Parathyroid adenoma (tissue), 2 donors: ENCODE results near the gene PBX1.

Experiments used
- H2AFZ ChIP-seq: fragments of 300-600 bp; sonication (generic); one replicate; pipeline ENCODE4 v1.7.0; 2017; ENCODE audit warnings: antibody characterized with exemption, mild to moderate bottlenecking
- H3K27ac ChIP-seq: fragments of 300-600 bp; sonication (generic); one replicate; pipeline ENCODE4 v1.7.0; 2017
- H3K27me3 ChIP-seq: fragments of 300-600 bp; sonication (generic); one replicate; pipeline ENCODE4 v1.7.0; 2017; ENCODE audit warnings: low read length; ENCODE audit not compliant: control insufficient read depth, insufficient read depth
- H3K36me3 ChIP-seq: fragments of 300-600 bp; sonication (generic); one replicate; pipeline ENCODE4 v1.7.0; 2017; ENCODE audit warnings: low read length; ENCODE audit not compliant: control insufficient read depth, insufficient read depth
- H3K4me1 ChIP-seq: fragments of 300-600 bp; sonication (generic); one replicate; pipeline ENCODE4 v1.7.0; 2017; ENCODE audit warnings: control low read depth
- H3K4me2 ChIP-seq: fragments of 300-600 bp; sonication (generic); one replicate; pipeline ENCODE4 v1.7.0; 2017; ENCODE audit warnings: low read length
- H3K4me3 ChIP-seq: fragments of 300-600 bp; sonication (generic); one replicate; pipeline ENCODE4 v1.7.0; 2017; ENCODE audit warnings: low read depth, low read length
- H3K79me2 ChIP-seq: fragments of 300-600 bp; sonication (generic); one replicate; pipeline ENCODE4 v1.7.0; 2017; ENCODE audit warnings: control low read depth
- H3K9ac ChIP-seq: fragments of 300-600 bp; sonication (generic); one replicate; pipeline ENCODE4 v1.7.0; 2017; ENCODE audit warnings: mild to moderate bottlenecking
- H3K9me3 ChIP-seq: fragments of 300-600 bp; sonication (generic); one replicate; pipeline ENCODE4 v1.7.0; 2017; ENCODE audit warnings: low read length; ENCODE audit not compliant: control insufficient read depth
- CTCF ChIP-seq: fragments of 300-600 bp; sonication (generic); IDR thresholded peaks from one replicate; pipeline ENCODE4 v1.7.0; 2017; ENCODE audit warnings: antibody characterized with exemption, mild to moderate bottlenecking
- donor health status: primary hyperparathyroidism.

Gene PBX1

GRCh38 chr1:164617377-164618201 is 58.6 kb downstream of the PBX1 start:
- H3K9me3 ChIP-seq = no peaks in the 10 kb centered on the region
- H3K79me2 ChIP-seq = peaks cover 36% of the 10 kb centered on the region
- no peak overlapping the region for H3K4me3 ChIP-seq
- H3K4me1 ChIP-seq = peaks cover 13% of the 10 kb centered on the region
- H3K9ac ChIP-seq = no peak overlapping the region
- H3K27ac ChIP-seq = no peak overlapping the region
- H2AFZ ChIP-seq = no peak overlapping the region
- H3K27me3 ChIP-seq = no peaks in the 10 kb centered on the region
- H3K36me3 ChIP-seq = no peaks in the 10 kb centered on the region
- H3K4me2 ChIP-seq = no peak overlapping the region
- peak; percentile 32 for TF ChIP-seq CTCF

- Histone ChIP-seq H3K4me2 (no peak overlapping the region), H3K9me3 (no peaks in the 10 kb centered on the region), H3K9ac (no peak overlapping the region), H3K4me3 (no peak overlapping the region), H3K27me3 (no peaks in the 10 kb centered on the region), H3K36me3 (no peaks in the 10 kb centered on the region), H3K27ac (no peak overlapping the region), H2AFZ (no peak overlapping the region), H3K4me1 (peaks cover 7% of the 10 kb centered on the region), H3K79me2 (peaks cover 36% of the 10 kb centered on the region)
- TF ChIP-seq CTCF = no peak
These were observed 59.2 kb downstream of the PBX1 start for GRCh38 chr1:164618202-164618564.

GRCh38 chr1:164619006-164619784 is 60.2 kb downstream of the PBX1 start:
- H3K4me2 ChIP-seq = no peak overlapping the region
- no peak for TF ChIP-seq CTCF
- H3K79me2 ChIP-seq = peaks cover 34% of the 10 kb centered on the region
- no peak overlapping the region for H3K9ac ChIP-seq
- H2AFZ ChIP-seq = no peak overlapping the region
- no peaks in the 10 kb centered on the region for H3K4me1 ChIP-seq
- H3K36me3 ChIP-seq = no peaks in the 10 kb centered on the region
- no peaks in the 10 kb centered on the region for H3K27me3 ChIP-seq
- no peaks in the 10 kb centered on the region for H3K9me3 ChIP-seq
- H3K27ac ChIP-seq = no peak overlapping the region
- H3K4me3 ChIP-seq = no peak overlapping the region

GRCh38 chr1:164622068-164622845 is 63.3 kb downstream of the PBX1 start:
- H3K4me3 ChIP-seq = no peak overlapping the region
- H3K79me2 ChIP-seq = peaks cover 31% of the 10 kb centered on the region
- H3K9ac ChIP-seq = no peak overlapping the region
- H2AFZ ChIP-seq = no peak overlapping the region
- H3K4me1 ChIP-seq = no peaks in the 10 kb centered on the region
- H3K36me3 ChIP-seq = no peaks in the 10 kb centered on the region
- H3K9me3 ChIP-seq = no peaks in the 10 kb centered on the region
- H3K4me2 ChIP-seq = no peak overlapping the region
- no peak overlapping the region for H3K27ac ChIP-seq
- no peaks in the 10 kb centered on the region for H3K27me3 ChIP-seq
- TF ChIP-seq CTCF = no peak
